Naive thymus-derived CD4-positive, alpha-beta T cell (primary cell): ENCODE results near the gene HGS. TPM values are rescaled to one million over a fixed set of nuclear protein-coding genes. Genes with fewer than 3 reads are reported as not detected.

Experiments
- ATAC-seq: fragments of 150-1000 bp; cut with Tn5 transposase; 2 replicates; pipeline ENCODE4 v1.10.0; 2021; ENCODE audit warnings: mild to moderate bottlenecking, moderate library complexity
- CTCF ChIA-PET: fragments of 350-600 bp; sonication (Branson Sonifier 250); formaldehyde crosslinking; loops from one replicate; lab custom pipeline; 2021; ENCODE audit warnings: antibody characterized with exemption; lab: Charles Lee
- POLR2A ChIA-PET: fragments of 350-600 bp; sonication (Branson Sonifier 250); formaldehyde crosslinking; loops from one replicate; lab custom pipeline; 2021; ENCODE audit warnings: antibody characterized with exemption, inconsistent platforms; lab: Charles Lee
- DNase-seq, 9 donors: peaks; one replicate each; pipeline versions ENCODE4 v3.0.0 to v3.0.0-alpha.2; 2020 to 2022; ENCODE audit warnings: mixed read lengths in 1 of 9
- H3K27ac ChIP-seq: one replicate; pipeline ENCODE4 v1.7.0; 2013; ENCODE audit warnings: mild to moderate bottlenecking, low read depth, low read length, moderate library complexity
- H3K27me3 ChIP-seq, 2 donors: one replicate each; pipeline ENCODE4 v1.7.0; 2013; ENCODE audit warnings: low read length in 2 of 2, mild to moderate bottlenecking in 2 of 2, moderate library complexity in 2 of 2; ENCODE audit not compliant: control insufficient read depth in 2 of 2, insufficient read depth in 2 of 2
- H3K36me3 ChIP-seq, 3 experiments: 1 replicate in 2 of 3; 2 replicates in 1 of 3; pipeline ENCODE4 v1.7.0; 2013; ENCODE audit warnings: low read length in 3 of 3, mild to moderate bottlenecking in 3 of 3, moderate library complexity in 1 of 3; ENCODE audit not compliant: insufficient read depth in 3 of 3, control insufficient read depth in 2 of 3
- H3K4me1 ChIP-seq, 2 donors: one replicate each; pipeline ENCODE4 v1.7.0; 2013; ENCODE audit warnings: low read length in 2 of 2, mild to moderate bottlenecking in 2 of 2, moderate library complexity in 1 of 2; ENCODE audit not compliant: control insufficient read depth in 2 of 2, insufficient read depth in 2 of 2
- H3K4me3 ChIP-seq: 2 replicates; pipeline ENCODE4 v1.7.0; 2013; ENCODE audit warnings: mild to moderate bottlenecking, low read length
- H3K9me3 ChIP-seq, 3 experiments: 1 replicate in 2 of 3; 2 replicates in 1 of 3; pipeline ENCODE4 v1.7.0; 2013; ENCODE audit warnings: low read length in 3 of 3; ENCODE audit not compliant: control insufficient read depth in 2 of 3
- H3K27ac Mint-ChIP-seq, 9 donors: one replicate each; pipeline ENCODE4 v1.8.0; 2020 to 2022; ENCODE audit warnings: mixed read lengths in 9 of 9, mild to moderate bottlenecking in 8 of 9, moderate library complexity in 5 of 9, inconsistent platforms in 2 of 9
- H3K27me3 Mint-ChIP-seq, 5 donors: one replicate each; pipeline ENCODE4 v1.8.0; 2021 to 2022; ENCODE audit warnings: mixed read lengths in 5 of 5, mild to moderate bottlenecking in 1 of 5
- H3K36me3 Mint-ChIP-seq, 5 donors: one replicate each; pipeline ENCODE4 v1.8.0; 2020 to 2022; ENCODE audit warnings: mixed read lengths in 5 of 5, mild to moderate bottlenecking in 3 of 5, inconsistent platforms in 1 of 5
- H3K4me1 Mint-ChIP-seq, 7 donors: one replicate each; pipeline ENCODE4 v1.8.0; 2020 to 2022; ENCODE audit warnings: mixed read lengths in 7 of 7, mild to moderate bottlenecking in 3 of 7, inconsistent platforms in 1 of 7
- H3K4me3 Mint-ChIP-seq, 10 donors: one replicate each; pipeline ENCODE4 v1.8.0; 2020 to 2022; ENCODE audit warnings: mild to moderate bottlenecking in 10 of 10, mixed read lengths in 10 of 10, moderate library complexity in 6 of 10, inconsistent platforms in 2 of 10
- H3K9me3 Mint-ChIP-seq, 11 donors: one replicate each; pipeline ENCODE4 v1.8.0; 2020 to 2022; ENCODE audit warnings: mixed read lengths in 11 of 11, mild to moderate bottlenecking in 4 of 11, inconsistent platforms in 1 of 11, moderate library complexity in 1 of 11
- intact Hi-C, 2 donors: fragments of 100-400 bp; cut with micrococcal nuclease; formaldehyde crosslinking; loops; one replicate each; pipeline ENCODE4 v1.15.1; 2023
- polyA plus RNA-seq, 2 donors: library from polyadenylated mRNA; unstranded; fragments of 300-500 nt; fragmentation: Illumina TruSeq; gene quantifications; one replicate each; pipeline ENCODE4 v1.2.3, GENCODE V29; 2021
- total RNA-seq, 6 experiments: library from RNA in 5 of 6; stranded (reverse) in 5 of 6; gene quantifications; 1 replicate in 5 of 6; 2 replicates in 1 of 6; pipeline ENCODE4 v1.2.3 and lab custom pipeline; 2021 to 2026

The HGS gene
- total and polyA plus RNA-seq, 7 experiments from 2014 or later = 19.8 to 174 (median 133) TPM

DNA sequence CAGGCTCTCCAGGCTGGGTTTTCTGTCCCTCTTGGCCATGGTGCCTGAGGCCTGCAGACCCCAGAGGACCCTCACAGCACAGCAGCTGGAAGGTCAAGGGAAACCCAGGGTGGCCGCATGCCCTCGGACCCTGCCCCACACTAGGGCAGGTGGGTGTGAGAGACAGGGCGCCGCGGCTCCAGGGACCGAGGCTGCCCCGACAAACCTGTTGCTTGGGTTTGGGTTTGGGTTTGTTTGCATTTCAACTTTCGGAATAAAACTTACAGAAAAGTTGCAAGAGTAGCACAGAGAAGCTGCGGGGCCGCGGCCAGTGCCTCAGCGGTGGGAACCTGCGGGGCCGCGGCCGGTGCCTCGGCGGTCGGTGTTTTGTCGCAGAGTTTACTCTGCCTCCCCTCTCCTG is 7.8 kb downstream of the HGS start:
- Mint-ChIP-seq H3K36me3 (peaks cover 0 to 28% (median 0%) of the 10 kb centered on the region in 5 donors), H3K27ac (no peak overlapping the region), H3K9me3 (no peaks in the 10 kb centered on the region), H3K27me3 (no peaks in the 10 kb centered on the region), H3K4me1 (peaks cover 0 to 18% (median 7%) of the 10 kb centered on the region in 7 donors), H3K4me3 (no peak overlapping the region)
- CTCF ChIA-PET = no interaction called here
- POLR2A ChIA-PET = interaction anchor here (0.7 kb wide), 1 partner anchor 189 kb away, joined by 3 read pairs; no protein-coding TSS in a partner anchor
- H3K36me3 ChIP-seq = peaks cover 4 to 99% (median 22%) of the 10 kb centered on the region in 3 experiments
- no peak overlapping the region for H3K27ac ChIP-seq
- intact Hi-C loops = no loop called here
- no peaks in the 10 kb centered on the region for H3K27me3 ChIP-seq
- DNase-seq (no peak), ATAC-seq (no peak)
- H3K4me3 ChIP-seq = no peak overlapping the region
- H3K9me3 ChIP-seq = no peaks in the 10 kb centered on the region
- H3K4me1 ChIP-seq = no peaks in the 10 kb centered on the region

DNA sequence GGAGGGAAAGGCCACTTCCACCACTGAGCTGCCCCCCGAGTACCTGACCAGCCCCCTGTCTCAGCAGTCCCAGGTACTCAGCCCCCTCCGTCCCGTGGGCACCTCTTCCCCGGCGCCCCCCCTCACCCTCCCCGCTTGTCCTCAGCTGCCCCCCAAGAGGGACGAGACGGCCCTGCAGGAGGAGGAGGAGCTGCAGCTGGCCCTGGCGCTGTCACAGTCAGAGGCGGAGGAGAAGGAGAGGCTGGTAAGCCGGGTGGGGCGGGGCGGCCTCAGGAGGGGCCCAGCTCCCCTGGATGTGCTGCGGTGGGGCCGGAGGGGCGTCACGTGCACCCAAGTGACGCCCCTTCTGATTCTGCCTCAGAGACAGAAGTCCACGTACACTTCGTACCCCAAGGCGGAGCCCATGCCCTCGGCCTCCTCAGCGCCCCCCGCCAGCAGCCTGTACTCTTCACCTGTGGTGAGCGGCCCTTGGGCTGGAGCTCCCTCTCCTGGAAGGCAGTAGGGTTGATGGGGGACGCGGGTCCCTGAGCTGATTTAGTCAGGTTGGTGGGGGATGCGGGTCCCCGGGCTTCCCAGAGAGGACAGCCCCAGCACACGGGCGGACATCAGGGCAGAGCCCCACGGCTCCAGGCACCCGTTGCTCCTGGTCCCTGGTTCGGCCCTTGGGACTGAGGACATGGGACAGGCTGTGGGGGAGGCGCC is 9.8 kb downstream of the HGS start:
- intact Hi-C loops = no loop called here
- Histone ChIP-seq H3K9me3 (no peaks in the 10 kb centered on the region), H3K27ac (no peak overlapping the region), H3K4me1 (no peaks in the 10 kb centered on the region), H3K27me3 (no peaks in the 10 kb centered on the region), H3K4me3 (no peak overlapping the region), H3K36me3 (peaks cover 4 to 99% (median 13%) of the 10 kb centered on the region in 3 experiments)
- DNase-seq (no peak), ATAC-seq (no peak)
- ChIA-PET POLR2A (interaction anchor here (1.1 kb wide), 1 partner anchor 9 kb away, joined by 3 read pairs; the partner anchor contains the start of gene MRPL12), CTCF (no interaction called here)
- Mint-ChIP-seq H3K4me1 (peaks cover 0 to 10% (median 5%) of the 10 kb centered on the region in 7 donors), H3K36me3 (peaks cover 0 to 37% (median 0%) of the 10 kb centered on the region in 5 donors), H3K9me3 (no peaks in the 10 kb centered on the region), H3K27me3 (no peaks in the 10 kb centered on the region), H3K27ac (no peak overlapping the region), H3K4me3 (no peak overlapping the region)

DNA sequence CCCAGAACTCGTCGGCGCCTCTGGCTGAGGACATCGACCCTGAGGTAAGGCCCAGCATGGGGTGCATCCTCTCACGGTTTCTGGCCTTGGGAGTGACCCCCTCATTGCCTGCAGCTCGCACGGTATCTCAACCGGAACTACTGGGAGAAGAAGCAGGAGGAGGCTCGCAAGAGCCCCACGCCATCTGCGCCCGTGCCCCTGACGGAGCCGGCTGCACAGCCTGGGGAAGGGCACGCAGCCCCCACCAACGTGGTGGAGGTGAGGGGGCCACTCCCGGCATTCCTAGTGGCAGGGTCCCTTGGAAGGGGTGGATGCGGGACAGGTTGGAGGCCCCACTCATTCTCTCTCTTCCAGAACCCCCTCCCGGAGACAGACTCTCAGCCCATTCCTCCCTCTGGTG is 11.0 kb downstream of the HGS start:
- no peaks in the 10 kb centered on the region for H3K27me3 ChIP-seq
- H3K4me1 Mint-ChIP-seq = peaks cover 0 to 5% (median 0%) of the 10 kb centered on the region in 7 donors
- H3K27ac ChIP-seq = no peak overlapping the region
- ATAC-seq = no peak
- intact Hi-C loops = no loop called here
- no peaks in the 10 kb centered on the region for H3K9me3 ChIP-seq
- DNase-seq = no peak
- H3K4me1 ChIP-seq = no peaks in the 10 kb centered on the region
- ChIA-PET CTCF (no interaction called here), POLR2A (interaction anchor here (2.4 kb wide), 1 partner anchor 11 kb away, joined by 8 read pairs; the partner anchor contains the start of genes ARL16 and HGS)
- H3K36me3 Mint-ChIP-seq = peaks cover 0 to 28% (median 0%) of the 10 kb centered on the region in 5 donors
- no peak overlapping the region for H3K4me3 ChIP-seq
- H3K4me3 Mint-ChIP-seq = no peak overlapping the region
- H3K36me3 ChIP-seq = peaks cover 4 to 92% (median 7%) of the 10 kb centered on the region in 3 experiments
- H3K9me3 Mint-ChIP-seq = no peaks in the 10 kb centered on the region
- no peaks in the 10 kb centered on the region for H3K27me3 Mint-ChIP-seq
- H3K27ac Mint-ChIP-seq = no peak overlapping the region

DNA sequence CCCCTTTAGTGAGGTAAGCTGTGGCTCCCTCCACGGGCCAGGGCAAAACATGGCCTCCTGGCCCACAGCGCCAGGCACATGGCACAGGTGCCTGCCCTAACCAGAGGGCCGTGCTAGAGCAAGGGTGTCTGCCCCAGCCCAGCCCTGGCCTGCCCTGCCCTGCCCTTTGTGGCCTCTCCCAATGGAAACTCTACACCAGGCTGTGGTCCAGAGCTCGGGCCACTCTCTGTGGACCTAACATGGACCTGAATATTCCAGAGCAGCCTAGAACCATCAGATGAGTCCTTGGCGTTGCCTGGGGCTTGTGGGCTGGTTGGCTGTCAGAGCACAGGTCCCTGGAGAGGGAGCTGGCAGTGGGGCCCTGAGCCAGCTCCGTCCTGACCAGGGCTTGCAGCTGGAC is 11.4 kb downstream of the HGS start:
- peaks cover 0 to 28% (median 0%) of the 10 kb centered on the region in 5 donors for H3K36me3 Mint-ChIP-seq
- peaks cover 4 to 89% (median 7%) of the 10 kb centered on the region in 3 experiments for H3K36me3 ChIP-seq
- no peak overlapping the region for H3K4me3 Mint-ChIP-seq
- peaks cover 0 to 5% (median 0%) of the 10 kb centered on the region in 7 donors for H3K4me1 Mint-ChIP-seq
- DNase-seq (no peak), ATAC-seq (no peak)
- no peaks in the 10 kb centered on the region for H3K27me3 ChIP-seq
- H3K4me3 ChIP-seq = no peak overlapping the region
- intact Hi-C loops = no loop called here
- no peaks in the 10 kb centered on the region for H3K4me1 ChIP-seq
- no peaks in the 10 kb centered on the region for H3K9me3 Mint-ChIP-seq
- no peak overlapping the region for H3K27ac Mint-ChIP-seq
- CTCF ChIA-PET = interaction anchor here (1.3 kb wide), 1 partner anchor 10 kb away, joined by 4 read pairs; no protein-coding TSS in a partner anchor
- no peak overlapping the region for H3K27ac ChIP-seq
- no peaks in the 10 kb centered on the region for H3K27me3 Mint-ChIP-seq
- POLR2A ChIA-PET = interaction anchor here (2.4 kb wide), 1 partner anchor 11 kb away, joined by 8 read pairs; the partner anchor contains the start of genes ARL16 and HGS
- no peaks in the 10 kb centered on the region for H3K9me3 ChIP-seq

DNA sequence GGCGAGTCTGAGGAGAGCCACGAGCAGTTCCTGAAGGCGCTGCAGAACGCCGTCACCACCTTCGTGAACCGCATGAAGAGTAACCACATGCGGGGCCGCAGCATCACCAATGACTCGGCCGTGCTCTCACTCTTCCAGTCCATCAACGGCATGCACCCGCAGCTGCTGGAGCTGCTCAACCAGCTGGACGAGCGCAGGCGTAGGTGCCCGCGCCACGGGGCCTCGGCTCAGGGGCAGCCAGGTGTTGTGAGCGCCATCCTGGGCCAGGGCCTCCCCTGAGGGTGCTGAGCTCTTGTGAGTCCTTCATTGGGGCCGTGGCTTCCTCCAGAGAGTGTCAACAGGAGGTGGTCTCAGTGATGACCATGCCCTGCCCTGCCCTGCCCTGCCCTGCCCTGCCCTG is 12.0 kb downstream of the HGS start:
- Histone ChIP-seq H3K4me1 (no peaks in the 10 kb centered on the region), H3K27me3 (no peaks in the 10 kb centered on the region), H3K27ac (no peak overlapping the region), H3K9me3 (no peaks in the 10 kb centered on the region), H3K4me3 (no peak overlapping the region), H3K36me3 (peaks cover 2 to 88% (median 4%) of the 10 kb centered on the region in 3 experiments)
- no peaks in the 10 kb centered on the region for H3K9me3 Mint-ChIP-seq
- H3K27ac Mint-ChIP-seq = no peak overlapping the region
- intact Hi-C loops = no loop called here
- no peak overlapping the region for H3K4me3 Mint-ChIP-seq
- no peak for ATAC-seq
- CTCF ChIA-PET = interaction anchor here (1.3 kb wide), 1 partner anchor 9 kb away, joined by 4 read pairs; no protein-coding TSS in a partner anchor
- peaks cover under 1 to 8% (median 2%) of the 10 kb centered on the region in 7 donors for H3K4me1 Mint-ChIP-seq
- DNase-seq = no peak
- POLR2A ChIA-PET = interaction anchor here (2.4 kb wide), 1 partner anchor 12 kb away, joined by 8 read pairs; the partner anchor contains the start of genes ARL16 and HGS
- no peaks in the 10 kb centered on the region for H3K27me3 Mint-ChIP-seq
- peaks cover 0 to 30% (median 0%) of the 10 kb centered on the region in 5 donors for H3K36me3 Mint-ChIP-seq

DNA sequence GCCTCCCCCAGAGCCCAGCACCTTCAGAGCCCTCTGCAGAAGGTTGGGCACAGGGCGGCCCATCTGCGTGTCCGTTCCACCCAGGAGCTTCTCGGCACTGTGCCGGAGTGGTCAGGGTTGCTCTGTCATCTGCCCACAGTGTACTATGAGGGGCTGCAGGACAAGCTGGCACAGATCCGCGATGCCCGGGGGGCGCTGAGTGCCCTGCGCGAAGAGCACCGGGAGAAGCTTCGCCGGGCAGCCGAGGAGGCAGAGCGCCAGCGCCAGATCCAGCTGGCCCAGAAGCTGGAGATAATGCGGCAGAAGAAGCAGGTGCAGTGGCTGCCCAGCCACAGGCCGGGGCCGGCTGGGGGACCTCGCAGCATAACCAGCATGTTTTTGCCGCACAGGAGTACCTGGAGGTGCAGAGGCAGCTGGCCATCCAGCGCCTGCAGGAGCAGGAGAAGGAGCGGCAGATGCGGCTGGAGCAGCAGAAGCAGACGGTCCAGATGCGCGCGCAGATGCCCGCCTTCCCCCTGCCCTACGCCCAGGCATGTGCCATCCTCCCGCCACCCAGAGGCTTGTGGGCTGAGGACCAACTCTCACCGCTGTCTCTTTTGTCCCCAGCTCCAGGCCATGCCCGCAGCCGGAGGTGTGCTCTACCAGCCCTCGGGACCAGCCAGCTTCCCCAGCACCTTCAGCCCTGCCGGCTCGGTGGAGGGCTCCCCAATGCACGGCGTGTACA is 12.6 kb downstream of the HGS start:
- intact Hi-C loops = no loop called here
- peaks cover 0 to 30% (median 0%) of the 10 kb centered on the region in 5 donors for H3K36me3 Mint-ChIP-seq
- no peak for DNase-seq
- no peak for ATAC-seq
- H3K36me3 ChIP-seq = peaks cover under 1 to 88% (median 7%) of the 10 kb centered on the region in 3 experiments
- H3K9me3 ChIP-seq = no peaks in the 10 kb centered on the region
- POLR2A ChIA-PET = interaction anchor here (2.4 kb wide), 1 partner anchor 13 kb away, joined by 8 read pairs; the partner anchor contains the start of genes ARL16 and HGS
- peaks cover 1 to 2% of the 10 kb centered on the region in 2 donors for H3K4me1 ChIP-seq
- H3K9me3 Mint-ChIP-seq = no peaks in the 10 kb centered on the region
- no peak overlapping the region for H3K4me3 ChIP-seq
- CTCF ChIA-PET = interaction anchor here (0.6 to 1.3 kb wide), 2 partner anchors 8 to 16 kb away, joined by 3 to 4 read pairs; no protein-coding TSS in a partner anchor
- H3K4me3 Mint-ChIP-seq = no peak overlapping the region
- peaks cover 5 to 11% (median 7%) of the 10 kb centered on the region in 7 donors for H3K4me1 Mint-ChIP-seq
- H3K27ac ChIP-seq = no peak overlapping the region
- no peak overlapping the region for H3K27ac Mint-ChIP-seq
- H3K27me3 ChIP-seq = no peaks in the 10 kb centered on the region
- H3K27me3 Mint-ChIP-seq = no peaks in the 10 kb centered on the region
